ENCODE results near the gene EIF4EBP2.

- TF ChIP-seq EZH2 (IDR thresholded peaks at IDR 0.05; ENCODE audit: insufficient read depth, poor library complexity, severe bottlenecking): no peak
- no peak for TF ChIP-seq EZH2phosphoT487 (IDR thresholded peaks at IDR 0.05; ENCODE audit: insufficient read depth, low read depth)
Observed at GRCh38 chr10:70474780-70475179, 70.8 kb downstream of the EIF4EBP2 start.

All from GM23248 (cell line).